Measurements from ENCODE around the gene STN1. TPM values are rescaled to one million over a fixed set of nuclear protein-coding genes. Genes with fewer than 3 reads are reported as not detected.

The STN1 gene
- total RNA-seq, 4 donors from 2014 or later = 9.5 to 37.1 (median 18.5) TPM

GRCh38 chr10:103916876-103917275 lies 1.1 kb downstream of the STN1 start:
- Histone ChIP-seq H3K9me3 (no peaks in the 10 kb centered on the region), H3K27ac (peak overlapping the region in 3 of 4 donors; percentile 90 to 99 (median 98)), H3K4me3 (peak overlapping the region in 2 of 4 donors; percentile 75 to 89), H3K4me1 (peaks cover 0 to 18% (median 6%) of the 10 kb centered on the region in 4 donors), H3K36me3 (no peaks in the 10 kb centered on the region), H3K27me3 (no peaks in the 10 kb centered on the region)
- no peak for DNase-seq
- TF ChIP-seq POLR2A (IDR thresholded peaks at IDR 0.05) (no peak), CTCF (IDR thresholded peaks at IDR 0.05) (no peak)

- no peak for DNase-seq
- TF ChIP-seq CTCF (IDR thresholded peaks at IDR 0.05) = no peak
- no peak for TF ChIP-seq POLR2A (IDR thresholded peaks at IDR 0.05)
- Histone ChIP-seq H3K4me1 (peaks cover 0 to 18% (median 6%) of the 10 kb centered on the region in 4 donors), H3K9me3 (no peaks in the 10 kb centered on the region), H3K4me3 (peak overlapping the region in 3 of 4 donors; percentile 0 to 75 (median 8)), H3K36me3 (no peaks in the 10 kb centered on the region), H3K27me3 (no peaks in the 10 kb centered on the region), H3K27ac (peak overlapping the region; percentile 77 to 99 (median 94))
Observed at GRCh38 chr10:103916254-103916653, 1.7 kb downstream of the STN1 start.

GRCh38 chr10:103915796-103916195 lies 2.2 kb downstream of the STN1 start:
- Histone ChIP-seq H3K27ac (peak overlapping the region; percentile 77 to 99 (median 94)), H3K4me1 (peaks cover 0 to 18% (median 6%) of the 10 kb centered on the region in 4 donors)

GRCh38 chr10:103912759-103913158 lies 5.2 kb downstream of the STN1 start:
- Histone ChIP-seq H3K9me3 (no peaks in the 10 kb centered on the region), H3K36me3 (no peaks in the 10 kb centered on the region), H3K27me3 (no peaks in the 10 kb centered on the region), H3K4me3 (no peak overlapping the region), H3K4me1 (peaks cover 3 to 34% (median 12%) of the 10 kb centered on the region in 4 donors), H3K27ac (peak overlapping the region in 2 of 4 donors; percentile 2 to 10)
- no peak for TF ChIP-seq CTCF (IDR thresholded peaks at IDR 0.05)
- no peak for TF ChIP-seq POLR2A (IDR thresholded peaks at IDR 0.05)
- no peak for DNase-seq

More at GRCh38 chr10:103915796-103916195, 2.2 kb downstream of the STN1 start:
- H3K36me3 ChIP-seq = no peaks in the 10 kb centered on the region
- peak in 2 of 3 donors; percentile 55 to 68 for DNase-seq
- TF ChIP-seq CTCF (IDR thresholded peaks at IDR 0.05) (no peak), POLR2A (IDR thresholded peaks at IDR 0.05) (no peak)
- peak overlapping the region in 3 of 4 donors; percentile 0 to 75 (median 8) for H3K4me3 ChIP-seq
- H3K9me3 ChIP-seq = no peaks in the 10 kb centered on the region
- no peaks in the 10 kb centered on the region for H3K27me3 ChIP-seq

- Histone ChIP-seq H3K4me1 (peaks cover 5 to 25% (median 10%) of the 10 kb centered on the region in 4 donors), H3K9me3 (no peaks in the 10 kb centered on the region), H3K4me3 (no peak overlapping the region), H3K36me3 (no peaks in the 10 kb centered on the region), H3K27ac (peak overlapping the region; percentile 60 to 72 (median 64)), H3K27me3 (no peaks in the 10 kb centered on the region)
- TF ChIP-seq CTCF (IDR thresholded peaks at IDR 0.05) = no peak
- no peak for TF ChIP-seq POLR2A (IDR thresholded peaks at IDR 0.05)
- peak in 1 of 3 donors; percentile 31 for DNase-seq
Observed at GRCh38 chr10:103911021-103911459, 6.9 kb downstream of the STN1 start.

Measured in Peyer's patch (tissue), 4 donors.